ENCODE measurements around the gene TANGO6.
"Not testable (repeated sequence)": the region's sequence is repeated elsewhere in the genome, so short reads cannot be mapped to it uniquely, and the experiment has no call there.

TANGO6 gene

DNA sequence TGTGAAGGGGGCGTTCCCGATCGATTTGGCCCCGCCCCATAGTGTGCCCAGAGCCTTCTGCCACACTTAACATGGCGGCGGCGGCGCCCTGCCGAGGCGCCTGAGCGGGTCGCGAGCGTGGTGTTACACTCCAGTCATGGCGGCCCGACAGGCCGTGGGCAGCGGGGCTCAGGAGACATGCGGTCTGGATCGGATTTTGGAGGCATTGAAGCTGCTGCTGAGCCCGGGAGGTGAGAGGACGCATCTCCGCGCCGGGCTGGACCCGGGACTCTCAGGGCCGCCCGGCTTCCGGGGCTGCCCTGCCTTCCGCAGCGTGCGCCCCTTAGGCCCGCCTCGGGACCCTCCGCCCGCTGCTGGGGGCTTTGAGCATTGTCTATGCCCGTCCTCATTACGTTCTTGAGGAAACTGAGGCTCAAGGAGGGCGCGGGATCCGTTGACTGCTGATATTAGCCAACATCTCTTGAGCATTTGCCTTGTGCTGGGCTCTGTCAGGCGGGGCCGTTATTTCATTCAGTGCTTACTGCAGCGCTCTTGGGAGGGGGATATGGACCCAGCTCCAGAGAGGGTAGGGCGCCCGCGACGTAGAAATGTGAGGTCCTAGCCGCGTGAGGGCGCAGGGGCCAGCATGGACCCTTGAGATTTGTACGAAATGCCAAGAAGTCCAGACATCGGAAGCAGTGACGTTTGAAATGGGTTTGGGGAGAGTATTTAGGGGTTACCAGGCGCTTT is at the start of gene TANGO6:
Gene TANGO6, plus strand, starts transcription at position 50 of the 729 bp plus-strand sequence. Its CDS starts 87 bp downstream, at position 137.
- peak; percentile 91 for DNase-seq (ENCODE audit: low read depth)

DNA sequence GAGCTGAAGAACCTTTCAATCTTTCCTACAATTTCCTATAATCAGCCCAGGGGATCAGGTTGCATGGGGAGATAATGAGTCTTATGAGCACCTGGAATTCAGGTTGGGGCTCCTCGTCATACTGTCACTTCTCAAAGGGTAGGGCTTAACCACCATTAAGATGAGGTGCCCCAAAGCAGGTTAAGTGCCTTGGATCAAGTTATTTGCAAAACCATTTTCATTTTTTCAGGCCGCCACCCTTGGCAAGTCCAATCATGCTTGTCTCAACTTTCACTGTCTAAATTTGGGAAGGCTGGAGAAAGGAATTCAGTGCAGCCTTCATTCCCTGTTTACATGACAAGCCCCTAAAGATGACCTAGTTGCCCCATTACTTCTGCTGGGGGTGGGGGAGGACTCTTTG is 44.9 kb upstream of the TANGO6 start:
- DNase-seq (ENCODE audit: low read depth), result no peak

GRCh38 chr16:68800257-68800875 is 43.0 kb upstream of the TANGO6 start:
- DNase-seq (ENCODE audit: low read depth), result peak; percentile 12

GRCh38 chr16:68802190-68802589 is 41.1 kb upstream of the TANGO6 start:
- no peak for DNase-seq (ENCODE audit: low read depth)

DNA sequence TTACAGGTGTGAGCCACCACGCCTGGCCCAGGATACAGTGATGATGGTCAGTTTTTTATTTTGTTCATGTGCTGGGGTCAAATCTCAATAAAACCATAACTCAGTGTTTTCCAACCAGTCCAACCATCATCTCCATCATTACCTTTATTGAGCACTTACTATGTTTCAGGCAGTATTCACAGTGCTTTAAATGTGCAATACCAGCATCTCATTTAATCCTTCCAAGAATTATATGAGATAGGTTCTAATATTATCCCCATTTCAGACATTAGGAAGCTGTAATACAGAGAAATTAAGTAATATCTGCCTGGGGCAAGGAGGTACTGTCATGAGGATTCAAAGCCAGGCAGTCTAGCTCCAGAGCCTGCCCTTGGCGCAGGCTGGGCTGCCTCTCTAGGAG is 36.9 kb upstream of the TANGO6 start:
- no peak for DNase-seq (ENCODE audit: low read depth)

- DNase-seq (ENCODE audit: low read depth), result no peak
Observed at GRCh38 chr16:68806981-68807380, 36.4 kb upstream of the TANGO6 start.

DNA sequence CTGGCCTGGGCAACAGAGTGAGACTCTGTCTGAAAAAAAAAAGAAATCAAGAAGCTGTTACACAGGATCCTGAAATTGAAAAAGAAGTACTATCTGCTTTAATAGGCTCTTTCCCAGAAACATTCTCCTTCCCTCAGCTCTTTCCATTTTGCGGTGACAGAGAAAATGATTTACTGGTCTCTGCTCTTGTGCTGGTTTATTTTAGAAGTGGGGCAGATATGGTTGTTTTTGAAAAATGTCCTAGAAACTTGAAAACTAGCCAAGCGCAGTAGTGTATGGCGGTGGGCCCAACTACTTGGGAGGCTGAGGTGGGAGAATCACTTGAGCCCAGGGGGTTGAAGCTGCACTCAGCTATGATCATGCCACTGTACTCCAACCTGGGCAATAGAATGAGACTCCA is 28.8 kb upstream of the TANGO6 start:
- DNase-seq (ENCODE audit: low read depth), result no peak

GRCh38 chr16:68823401-68824135 is 19.8 kb upstream of the TANGO6 start:
- no peak for DNase-seq (ENCODE audit: low read depth)

DNA sequence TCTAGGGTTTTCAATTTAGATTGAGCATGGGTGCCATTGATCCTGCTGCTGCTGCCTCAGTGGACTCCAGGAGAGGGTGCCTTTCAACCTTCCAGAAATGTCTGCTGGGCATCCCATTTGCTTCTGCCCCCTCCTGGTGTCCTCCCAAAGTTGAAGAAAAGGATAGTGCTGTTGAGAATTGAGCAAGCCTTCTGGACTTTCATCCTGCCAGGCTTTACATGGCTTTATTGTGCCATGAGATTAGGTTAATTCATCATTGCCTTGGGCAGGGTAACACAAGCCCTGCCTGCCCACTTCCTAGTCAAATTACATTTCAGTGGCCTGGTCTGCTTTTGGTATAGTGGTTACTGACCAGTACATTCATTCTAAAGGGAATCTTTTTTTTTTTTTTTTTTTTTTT is 17.9 kb upstream of the TANGO6 start:
- no peak for DNase-seq (ENCODE audit: low read depth)

- no peak for DNase-seq (ENCODE audit: low read depth)
Observed at GRCh38 chr16:68826652-68827051, 16.7 kb upstream of the TANGO6 start.

GRCh38 chr16:68833251-68833650 is 10.1 kb upstream of the TANGO6 start:
- DNase-seq (ENCODE audit: low read depth), result no peak

DNA sequence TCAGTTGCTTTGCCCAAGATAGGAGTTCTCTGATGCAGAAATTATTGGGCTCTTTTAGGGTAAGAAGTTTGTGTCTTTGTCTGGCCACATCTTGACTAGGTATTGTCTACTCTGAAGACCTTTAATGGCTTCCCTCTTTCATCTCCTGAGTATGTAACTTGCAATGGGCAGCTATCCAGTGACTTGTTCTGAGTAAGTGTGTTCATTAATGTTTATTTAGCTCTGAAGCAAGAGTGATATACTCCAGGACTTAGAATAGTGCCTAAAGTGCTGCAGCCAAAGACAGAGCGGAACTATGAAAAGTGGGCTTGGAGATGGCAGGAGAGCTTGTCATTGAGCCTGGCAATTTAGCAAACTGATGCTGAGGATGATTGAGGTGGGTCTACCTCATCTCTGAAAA is 8.8 kb upstream of the TANGO6 start:
- no peak for DNase-seq (ENCODE audit: low read depth)

- DNase-seq (ENCODE audit: low read depth), result no peak
Observed at GRCh38 chr16:68835970-68836369, 7.4 kb upstream of the TANGO6 start.

DNA sequence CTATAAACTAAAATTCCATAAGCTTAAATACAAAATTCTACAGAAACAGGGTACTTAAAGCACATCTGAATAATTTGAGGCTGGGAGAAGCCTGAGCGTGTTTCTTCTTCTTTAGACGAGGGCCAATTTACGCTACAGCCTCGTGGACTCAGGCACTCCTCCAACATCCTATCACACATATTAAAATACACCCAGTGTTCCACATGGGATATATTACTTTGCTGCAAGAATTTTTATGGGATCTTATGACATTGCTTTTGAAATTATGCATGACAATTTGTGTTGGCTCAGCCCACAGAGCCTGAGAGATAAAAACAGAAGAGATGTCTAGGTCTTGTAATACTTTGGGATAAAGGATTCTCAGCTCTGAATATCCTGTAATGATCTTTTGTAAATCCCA is 3.5 kb upstream of the TANGO6 start:
- DNase-seq (ENCODE audit: low read depth), result no peak

GRCh38 chr16:68842964-68843481 is 308 bp upstream of the TANGO6 start:
- not testable (repeated sequence) for DNase-seq (ENCODE audit: low read depth)

- DNase-seq (ENCODE audit: low read depth), result no peak
Observed at GRCh38 chr16:68844211-68844564, 857 bp downstream of the TANGO6 start.

DNA sequence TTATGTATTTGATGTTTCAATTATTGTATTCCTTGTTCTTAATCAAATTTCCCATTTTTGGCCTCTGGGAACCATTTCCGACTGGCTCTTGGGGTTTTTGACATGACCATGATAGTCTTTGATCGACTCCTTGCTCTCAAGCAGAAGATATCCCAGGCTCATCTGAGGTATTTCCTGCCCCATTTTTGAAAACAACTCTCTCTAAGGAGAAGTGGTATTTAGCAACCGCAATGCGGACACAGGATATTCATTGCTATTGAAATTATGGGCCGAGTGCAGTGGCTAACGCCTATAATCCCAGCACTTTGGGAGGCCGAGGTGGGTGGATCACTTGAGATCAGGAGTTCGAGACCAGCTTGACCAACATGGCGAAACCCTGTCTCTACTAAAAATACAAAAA is 5.5 kb downstream of the TANGO6 start:
- DNase-seq (ENCODE audit: low read depth), result no peak

DNA sequence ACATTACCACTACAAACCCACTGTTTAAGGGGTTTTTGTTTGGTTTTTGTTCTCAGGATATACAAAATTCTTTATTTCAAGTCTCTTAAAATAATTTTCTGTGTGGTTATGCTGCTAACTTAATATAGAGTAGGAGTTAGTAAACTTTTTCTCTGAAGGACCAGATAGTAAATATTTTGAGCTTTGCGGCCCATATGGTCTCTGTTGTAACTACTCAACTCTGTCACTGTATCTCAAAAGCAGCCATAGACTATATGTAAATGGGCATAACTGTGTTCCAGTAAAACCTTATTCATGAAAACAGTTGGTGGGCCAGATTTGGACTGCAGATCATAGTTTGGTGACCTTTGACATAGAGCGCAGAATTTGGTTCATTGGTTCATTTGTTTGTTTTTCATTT is 7.2 kb downstream of the TANGO6 start:
- DNase-seq (ENCODE audit: low read depth), result no peak

DNA sequence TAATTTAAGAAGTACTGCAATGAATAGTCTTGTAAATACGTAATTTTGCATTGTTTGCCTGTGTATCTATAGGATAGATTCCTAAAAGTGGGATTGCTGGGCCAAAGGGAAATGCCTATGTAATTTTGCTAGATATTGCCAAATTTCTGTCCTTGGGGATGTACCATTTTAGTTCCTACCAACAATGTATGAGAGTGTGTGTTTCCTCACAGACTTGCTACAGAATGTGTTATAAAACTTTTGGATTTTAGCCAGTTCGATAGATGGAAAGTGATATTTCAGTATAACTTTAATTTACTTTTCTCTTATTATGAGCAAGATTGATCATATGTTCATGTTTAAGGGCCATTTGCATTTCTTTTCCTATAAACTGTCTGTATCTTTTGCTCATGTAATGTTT is 8.3 kb downstream of the TANGO6 start:
- no peak for DNase-seq (ENCODE audit: low read depth)

DNA sequence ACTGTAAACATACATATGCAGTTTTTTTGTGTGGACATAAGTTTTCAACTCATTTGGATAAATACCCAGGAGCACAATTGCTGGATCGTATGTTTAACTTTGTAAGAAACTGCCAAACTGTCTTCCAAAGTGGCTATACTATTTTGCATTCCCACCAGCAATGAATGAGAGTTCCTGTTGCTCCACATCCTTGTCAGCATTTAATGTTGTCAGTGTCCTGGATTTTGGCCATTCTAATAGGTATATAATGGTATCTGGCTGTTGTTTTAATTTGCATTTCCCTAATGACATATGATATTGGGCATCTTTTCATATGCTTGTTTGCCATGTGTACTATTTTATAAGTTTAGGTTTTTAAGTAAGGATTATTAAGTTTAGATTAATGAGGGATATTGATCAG is 14.1 kb downstream of the TANGO6 start:
- DNase-seq (ENCODE audit: low read depth), result no peak

- no peak for DNase-seq (ENCODE audit: low read depth)
Observed at GRCh38 chr16:68859828-68860227, 16.5 kb downstream of the TANGO6 start.

DNA sequence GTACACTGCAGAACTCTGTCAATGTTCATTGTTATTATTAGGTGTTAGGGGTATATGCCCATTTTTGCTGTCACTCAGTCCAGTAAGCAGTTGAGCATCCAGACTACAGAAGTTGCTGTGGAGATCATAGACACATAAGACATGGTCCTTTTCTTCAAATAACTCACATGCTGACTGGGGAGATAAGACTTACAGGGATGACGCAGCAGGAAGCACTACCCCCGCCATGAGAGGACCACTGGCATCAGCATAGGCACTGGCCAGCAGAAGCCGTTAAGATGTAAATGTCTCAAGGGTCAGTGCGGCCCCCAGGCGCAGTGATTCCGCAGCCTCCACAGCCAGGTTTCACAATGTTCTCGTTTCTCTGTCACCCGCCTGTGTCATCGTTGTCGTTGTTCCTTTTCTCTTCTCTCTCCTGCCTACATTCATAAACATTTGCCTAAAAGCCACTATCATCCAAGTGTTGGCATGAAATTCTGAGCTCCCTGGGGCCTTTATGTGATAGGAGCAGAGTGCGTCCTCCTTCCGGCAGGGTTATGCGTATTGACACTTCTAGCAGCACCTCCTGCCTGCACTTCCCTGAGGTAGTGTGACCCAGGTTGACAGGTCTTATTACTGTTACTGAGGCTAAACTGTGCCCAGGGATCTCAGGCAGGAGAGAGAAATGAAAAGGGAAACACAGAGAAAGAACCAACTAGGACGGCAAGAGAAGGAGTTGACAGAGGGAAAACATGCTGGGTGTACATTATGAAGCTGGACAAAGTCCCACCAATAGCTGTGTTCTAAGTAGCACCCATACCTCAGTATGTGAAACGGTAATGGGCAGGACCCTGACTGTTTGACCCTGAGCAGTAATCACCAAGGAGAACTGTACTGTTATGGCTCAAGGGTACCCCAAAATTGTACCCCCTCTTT is 17.9 kb downstream of the TANGO6 start:
- no peak for DNase-seq (ENCODE audit: low read depth)

All from activated T-cell treated with anti-CD3 and anti-CD28 coated beads for 1 hour (primary cell).